HepG2 (cell line): ENCODE results near the gene ATG5. TPM values are rescaled to one million over a fixed set of nuclear protein-coding genes. Genes with fewer than 3 reads are reported as not detected.

ENCODE experiments used
- NR2F1 ChIP-seq, 2 experiments: fragments of 450-650 bp in 1 of 2; formaldehyde crosslinking in 1 of 2; IDR thresholded peaks; 2 replicates each; pipeline versions ENCODE4 v1.5.0 to v1.6.1; 2016 to 2020; ENCODE audit warnings: mild to moderate bottlenecking in 1 of 2, missing compliant biosample characterization in 1 of 2, missing genetic modification reagents in 1 of 2, moderate library complexity in 1 of 2
- polyA plus RNA-seq, 8 experiments: library from polyadenylated mRNA; depleted of rRNA in 3 of 8; stranded (reverse) in 7 of 8; unstranded in 1 of 8; fragments of >200 nt; fragmentation: Illumina TruSeq in 4 of 8; extraction: Trizol in 4 of 8; gene quantifications; 2 replicates each; pipeline versions ENCODE4 v1.2.1 to v1.2.3, GENCODE V29; 2011 to 2016; ENCODE audit warnings: low read depth in 4 of 8, missing spikeins in 1 of 8, mixed read lengths in 1 of 8; ENCODE audit not compliant: insufficient read depth in 1 of 8
- total RNA-seq, 5 experiments: library from RNA; depleted of rRNA; stranded (reverse); fragments of >200 nt; fragmentation: Illumina TruSeq; extraction: Trizol; gene quantifications; 2 replicates each; pipeline ENCODE4 v1.2.3, GENCODE V29; 2016; ENCODE audit warnings: low read depth in 1 of 5
- TF ChIP-seq, protein P1 (sequence below): sonication (generic); formaldehyde crosslinking; IDR thresholded peaks from 2 replicates; pipeline ENCODE4 v1.4.0; 2020; ENCODE audit warnings: mild to moderate bottlenecking, missing genetic modification reagents
- TF ChIP-seq, protein P2 (sequence below): sonication (generic); formaldehyde crosslinking; IDR thresholded peaks from 2 replicates; pipeline ENCODE4; 2020; ENCODE audit warnings: missing genetic modification reagents, mild to moderate bottlenecking, borderline replicate concordance
- TF ChIP-seq, protein P3 (sequence below): sonication (generic); formaldehyde crosslinking; IDR thresholded peaks from 2 replicates; pipeline ENCODE4 v1.5.0; 2020; ENCODE audit warnings: missing genetic modification reagents

ATG5 gene
- total and polyA plus RNA-seq, 2 of the 13 experiments (the other 11 are each of a cell fraction or from before 2014, with no cell fraction given), result 21.3 to 48.0 TPM

DNA sequence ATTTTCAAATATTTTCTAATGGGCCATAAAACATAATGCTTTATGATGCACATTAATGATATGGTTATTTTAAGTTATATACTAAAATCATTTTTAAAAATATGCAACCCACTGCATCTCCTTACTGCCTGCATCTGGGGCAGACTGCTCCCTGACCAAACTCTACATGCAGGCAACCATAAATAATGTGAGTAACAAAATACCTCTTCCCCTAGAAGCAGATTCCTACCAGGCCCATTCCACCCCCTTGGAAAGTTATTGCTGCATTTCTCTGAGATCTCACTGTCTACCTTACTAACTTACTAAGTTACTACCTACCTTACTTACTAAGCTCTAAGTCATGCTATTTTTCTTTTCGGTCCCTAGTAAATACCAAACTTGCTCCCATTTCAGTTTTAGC lies 71.8 kb downstream of the ATG5 start (continued):
- TF ChIP-seq, protein P1, sequence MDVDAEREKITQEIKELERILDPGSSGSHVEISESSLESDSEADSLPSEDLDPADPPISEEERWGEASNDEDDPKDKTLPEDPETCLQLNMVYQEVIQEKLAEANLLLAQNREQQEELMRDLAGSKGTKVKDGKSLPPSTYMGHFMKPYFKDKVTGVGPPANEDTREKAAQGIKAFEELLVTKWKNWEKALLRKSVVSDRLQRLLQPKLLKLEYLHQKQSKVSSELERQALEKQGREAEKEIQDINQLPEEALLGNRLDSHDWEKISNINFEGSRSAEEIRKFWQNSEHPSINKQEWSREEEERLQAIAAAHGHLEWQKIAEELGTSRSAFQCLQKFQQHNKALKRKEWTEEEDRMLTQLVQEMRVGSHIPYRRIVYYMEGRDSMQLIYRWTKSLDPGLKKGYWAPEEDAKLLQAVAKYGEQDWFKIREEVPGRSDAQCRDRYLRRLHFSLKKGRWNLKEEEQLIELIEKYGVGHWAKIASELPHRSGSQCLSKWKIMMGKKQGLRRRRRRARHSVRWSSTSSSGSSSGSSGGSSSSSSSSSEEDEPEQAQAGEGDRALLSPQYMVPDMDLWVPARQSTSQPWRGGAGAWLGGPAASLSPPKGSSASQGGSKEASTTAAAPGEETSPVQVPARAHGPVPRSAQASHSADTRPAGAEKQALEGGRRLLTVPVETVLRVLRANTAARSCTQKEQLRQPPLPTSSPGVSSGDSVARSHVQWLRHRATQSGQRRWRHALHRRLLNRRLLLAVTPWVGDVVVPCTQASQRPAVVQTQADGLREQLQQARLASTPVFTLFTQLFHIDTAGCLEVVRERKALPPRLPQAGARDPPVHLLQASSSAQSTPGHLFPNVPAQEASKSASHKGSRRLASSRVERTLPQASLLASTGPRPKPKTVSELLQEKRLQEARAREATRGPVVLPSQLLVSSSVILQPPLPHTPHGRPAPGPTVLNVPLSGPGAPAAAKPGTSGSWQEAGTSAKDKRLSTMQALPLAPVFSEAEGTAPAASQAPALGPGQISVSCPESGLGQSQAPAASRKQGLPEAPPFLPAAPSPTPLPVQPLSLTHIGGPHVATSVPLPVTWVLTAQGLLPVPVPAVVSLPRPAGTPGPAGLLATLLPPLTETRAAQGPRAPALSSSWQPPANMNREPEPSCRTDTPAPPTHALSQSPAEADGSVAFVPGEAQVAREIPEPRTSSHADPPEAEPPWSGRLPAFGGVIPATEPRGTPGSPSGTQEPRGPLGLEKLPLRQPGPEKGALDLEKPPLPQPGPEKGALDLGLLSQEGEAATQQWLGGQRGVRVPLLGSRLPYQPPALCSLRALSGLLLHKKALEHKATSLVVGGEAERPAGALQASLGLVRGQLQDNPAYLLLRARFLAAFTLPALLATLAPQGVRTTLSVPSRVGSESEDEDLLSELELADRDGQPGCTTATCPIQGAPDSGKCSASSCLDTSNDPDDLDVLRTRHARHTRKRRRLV, result no peak
- TF ChIP-seq, protein P2, sequence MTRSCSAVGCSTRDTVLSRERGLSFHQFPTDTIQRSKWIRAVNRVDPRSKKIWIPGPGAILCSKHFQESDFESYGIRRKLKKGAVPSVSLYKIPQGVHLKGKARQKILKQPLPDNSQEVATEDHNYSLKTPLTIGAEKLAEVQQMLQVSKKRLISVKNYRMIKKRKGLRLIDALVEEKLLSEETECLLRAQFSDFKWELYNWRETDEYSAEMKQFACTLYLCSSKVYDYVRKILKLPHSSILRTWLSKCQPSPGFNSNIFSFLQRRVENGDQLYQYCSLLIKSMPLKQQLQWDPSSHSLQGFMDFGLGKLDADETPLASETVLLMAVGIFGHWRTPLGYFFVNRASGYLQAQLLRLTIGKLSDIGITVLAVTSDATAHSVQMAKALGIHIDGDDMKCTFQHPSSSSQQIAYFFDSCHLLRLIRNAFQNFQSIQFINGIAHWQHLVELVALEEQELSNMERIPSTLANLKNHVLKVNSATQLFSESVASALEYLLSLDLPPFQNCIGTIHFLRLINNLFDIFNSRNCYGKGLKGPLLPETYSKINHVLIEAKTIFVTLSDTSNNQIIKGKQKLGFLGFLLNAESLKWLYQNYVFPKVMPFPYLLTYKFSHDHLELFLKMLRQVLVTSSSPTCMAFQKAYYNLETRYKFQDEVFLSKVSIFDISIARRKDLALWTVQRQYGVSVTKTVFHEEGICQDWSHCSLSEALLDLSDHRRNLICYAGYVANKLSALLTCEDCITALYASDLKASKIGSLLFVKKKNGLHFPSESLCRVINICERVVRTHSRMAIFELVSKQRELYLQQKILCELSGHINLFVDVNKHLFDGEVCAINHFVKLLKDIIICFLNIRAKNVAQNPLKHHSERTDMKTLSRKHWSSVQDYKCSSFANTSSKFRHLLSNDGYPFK (CRISPR knock-in tag), result no peak
- TF ChIP-seq, protein P3, sequence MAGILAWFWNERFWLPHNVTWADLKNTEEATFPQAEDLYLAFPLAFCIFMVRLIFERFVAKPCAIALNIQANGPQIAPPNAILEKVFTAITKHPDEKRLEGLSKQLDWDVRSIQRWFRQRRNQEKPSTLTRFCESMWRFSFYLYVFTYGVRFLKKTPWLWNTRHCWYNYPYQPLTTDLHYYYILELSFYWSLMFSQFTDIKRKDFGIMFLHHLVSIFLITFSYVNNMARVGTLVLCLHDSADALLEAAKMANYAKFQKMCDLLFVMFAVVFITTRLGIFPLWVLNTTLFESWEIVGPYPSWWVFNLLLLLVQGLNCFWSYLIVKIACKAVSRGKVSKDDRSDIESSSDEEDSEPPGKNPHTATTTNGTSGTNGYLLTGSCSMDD (CRISPR knock-in tag), result no peak
- no peak for TF ChIP-seq NR2F1 (CRISPR knock-in tag; IDR thresholded peaks at IDR 0.05)
